ENCODE data around the gene WWOX. TPM values are rescaled to one million over a fixed set of nuclear protein-coding genes. Genes with fewer than 3 reads are reported as not detected.

WWOX gene
- total RNA-seq, 1 experiment from 2014 or later = 79.9 TPM

GRCh38 chr16:78217276-78217675 lies 117.8 kb downstream of the WWOX start:
- POLR2A ChIA-PET (ENCODE audit: low non-redundant PET) = no interaction called here
- CTCF ChIA-PET = no interaction called here
- Histone ChIP-seq H3K4me1 (ENCODE audit: insufficient read depth, low read length, poor library complexity, severe bottlenecking) (peaks cover 7% of the 10 kb centered on the region), H3K4me3 (ENCODE audit: low read depth, low read length, poor library complexity, severe bottlenecking) (no peak overlapping the region), H3K9me3 (ENCODE audit: low read depth, low read length, poor library complexity, severe bottlenecking) (no peaks in the 10 kb centered on the region), H3K27me3 (replicated peaks; ENCODE audit: insufficient read depth, low read depth, low read length, poor library complexity) (no peaks in the 10 kb centered on the region), H3K36me3 (ENCODE audit: insufficient read depth, low read length, poor library complexity, severe bottlenecking) (no peaks in the 10 kb centered on the region), H3K27ac (ENCODE audit: low read depth, low read length, poor library complexity, severe bottlenecking) (no peak overlapping the region)
- DNase-seq (ENCODE audit: low spot score) = no peak
- TF ChIP-seq EZH2 (IDR thresholded peaks at IDR 0.05; ENCODE audit: borderline replicate concordance, low read depth, low read length, poor library complexity, severe bottlenecking) (no peak), CTCF (conservative IDR thresholded peaks at IDR 0.05; ENCODE audit: low read depth, low read length) (no peak)
- intact Hi-C loops (cut with micrococcal nuclease; ENCODE audit: unreplicated experiment) = no loop called here
- no TSS peak for BruUV-seq (replicated peaks)

- intact Hi-C loops (cut with micrococcal nuclease; ENCODE audit: unreplicated experiment) = no loop called here
- BruUV-seq (replicated peaks) = no TSS peak
- no peak for TF ChIP-seq EZH2 (IDR thresholded peaks at IDR 0.05; ENCODE audit: borderline replicate concordance, low read depth, low read length, poor library complexity, severe bottlenecking)
- no peak for TF ChIP-seq CTCF (conservative IDR thresholded peaks at IDR 0.05; ENCODE audit: low read depth, low read length)
These were observed 118.8 kb downstream of the WWOX start for GRCh38 chr16:78218279-78218678.

GRCh38 chr16:78218856-78219651 lies 119.6 kb downstream of the WWOX start:
- TF ChIP-seq CTCF (conservative IDR thresholded peaks at IDR 0.05; ENCODE audit: low read depth, low read length) = no peak
- TF ChIP-seq EZH2 (IDR thresholded peaks at IDR 0.05; ENCODE audit: borderline replicate concordance, low read depth, low read length, poor library complexity, severe bottlenecking) = no peak
- Histone ChIP-seq H3K36me3 (ENCODE audit: insufficient read depth, low read length, poor library complexity, severe bottlenecking) (no peaks in the 10 kb centered on the region), H3K4me3 (ENCODE audit: low read depth, low read length, poor library complexity, severe bottlenecking) (no peak overlapping the region), H3K9me3 (ENCODE audit: low read depth, low read length, poor library complexity, severe bottlenecking) (no peaks in the 10 kb centered on the region), H3K27me3 (replicated peaks; ENCODE audit: insufficient read depth, low read depth, low read length, poor library complexity) (no peaks in the 10 kb centered on the region), H3K4me1 (ENCODE audit: insufficient read depth, low read length, poor library complexity, severe bottlenecking) (peaks cover 8% of the 10 kb centered on the region), H3K27ac (ENCODE audit: low read depth, low read length, poor library complexity, severe bottlenecking) (no peak overlapping the region)
- intact Hi-C loops (cut with micrococcal nuclease; ENCODE audit: unreplicated experiment) = no loop called here
- DNase-seq (ENCODE audit: low spot score) = no peak
- CTCF ChIA-PET = no interaction called here
- BruUV-seq (replicated peaks) = no TSS peak
- POLR2A ChIA-PET (ENCODE audit: low non-redundant PET) = no interaction called here

More at GRCh38 chr16:78218279-78218678, 118.8 kb downstream of the WWOX start:
- ChIA-PET POLR2A (ENCODE audit: low non-redundant PET) (no interaction called here), CTCF (no interaction called here)
- Histone ChIP-seq H3K36me3 (ENCODE audit: insufficient read depth, low read length, poor library complexity, severe bottlenecking) (no peaks in the 10 kb centered on the region), H3K27me3 (replicated peaks; ENCODE audit: insufficient read depth, low read depth, low read length, poor library complexity) (no peaks in the 10 kb centered on the region), H3K9me3 (ENCODE audit: low read depth, low read length, poor library complexity, severe bottlenecking) (no peaks in the 10 kb centered on the region), H3K4me3 (ENCODE audit: low read depth, low read length, poor library complexity, severe bottlenecking) (no peak overlapping the region), H3K27ac (ENCODE audit: low read depth, low read length, poor library complexity, severe bottlenecking) (no peak overlapping the region), H3K4me1 (ENCODE audit: insufficient read depth, low read length, poor library complexity, severe bottlenecking) (peaks cover 8% of the 10 kb centered on the region)
- no peak for DNase-seq (ENCODE audit: low spot score)

Data from A673 (cell line).